ENCODE measurements around the gene AMPD3. TPM values are rescaled to one million over a fixed set of nuclear protein-coding genes. Genes with fewer than 3 reads are reported as not detected.

Gene AMPD3
- total and polyA plus RNA-seq, 10 donors = 9.3 to 54.7 (median 25.2) TPM

GRCh38 chr11:10410844-10411200, 44.2 kb upstream of the AMPD3 start:
- TF ChIP-seq POLR2A (IDR thresholded peaks at IDR 0.05) (no peak), POLR2AphosphoS5 (IDR thresholded peaks at IDR 0.05) (no peak), CTCF (IDR thresholded peaks at IDR 0.05 in 8 of 11, conservative IDR thresholded peaks at IDR 0.05 in 3 of 11) (no peak)
- H3K4me1 ChIP-seq = peaks cover 10 to 58% (median 38%) of the 10 kb centered on the region in 6 donors
- WGBS, 5 donors = 85 to 95% (median 89%) methylated on average over 2 of the region's 2 CpGs

GRCh38 chr11:10412266-10412665, 42.8 kb upstream of the AMPD3 start:
- intact Hi-C loops (cut with DNase I; ENCODE audit: low total_unique reads) = loop anchor here (5.0 kb wide), 1 partner anchor 240 kb away; no protein-coding TSS in a partner anchor

More at GRCh38 chr11:10410844-10411200, 44.2 kb upstream of the AMPD3 start:
- intact Hi-C loops (cut with DNase I; ENCODE audit: low total_unique reads) = loop anchor here (5.0 kb wide), 1 partner anchor 241 kb away; no protein-coding TSS in a partner anchor
- Histone ChIP-seq H3K27ac (no peak overlapping the region), H3K4me3 (no peak overlapping the region), H3K36me3 (no peaks in the 10 kb centered on the region), H3K9me3 (no peaks in the 10 kb centered on the region), H3K27me3 (replicated peaks in 1 of 7) (no peaks in the 10 kb centered on the region)
- DNase-seq = no peak

GRCh38 chr11:10413268-10413667, 41.8 kb upstream of the AMPD3 start:
- DNase-seq = peak; percentile 81
- H3K4me1 ChIP-seq = peaks cover 10 to 41% (median 23%) of the 10 kb centered on the region in 6 donors
- H3K36me3 ChIP-seq = no peaks in the 10 kb centered on the region
- H3K27ac ChIP-seq = peak overlapping the region in 1 of 8 donors; percentile 70
- no peak overlapping the region for H3K4me3 ChIP-seq
- no peaks in the 10 kb centered on the region for H3K9me3 ChIP-seq
- TF ChIP-seq CTCF (IDR thresholded peaks at IDR 0.05 in 8 of 11, conservative IDR thresholded peaks at IDR 0.05 in 3 of 11) (peak in 9 of 11 experiments; percentile 31 to 59 (median 48)), POLR2A (IDR thresholded peaks at IDR 0.05) (no peak), POLR2AphosphoS5 (IDR thresholded peaks at IDR 0.05) (peak in 1 of 3 donors; percentile 38)
- 27 to 52% (median 40%) methylated on average over 6 of the region's 6 CpGs for WGBS, 5 donors
- no peaks in the 10 kb centered on the region for H3K27me3 ChIP-seq (replicated peaks in 1 of 7)
- intact Hi-C loops (cut with DNase I; ENCODE audit: low total_unique reads) = loop anchor here (5.0 kb wide), 1 partner anchor 239 kb away; no protein-coding TSS in a partner anchor

More at GRCh38 chr11:10412266-10412665, 42.8 kb upstream of the AMPD3 start:
- H3K27me3 ChIP-seq (replicated peaks in 1 of 7) = no peaks in the 10 kb centered on the region
- WGBS, 5 donors = 77 to 90% (median 87%) methylated on average over 3 of the region's 3 CpGs
- H3K27ac ChIP-seq = no peak overlapping the region
- no peak for TF ChIP-seq CTCF (IDR thresholded peaks at IDR 0.05 in 8 of 11, conservative IDR thresholded peaks at IDR 0.05 in 3 of 11)
- no peak for TF ChIP-seq POLR2A (IDR thresholded peaks at IDR 0.05)
- TF ChIP-seq POLR2AphosphoS5 (IDR thresholded peaks at IDR 0.05) = no peak
- H3K9me3 ChIP-seq = no peaks in the 10 kb centered on the region
- H3K4me1 ChIP-seq = peaks cover 10 to 43% (median 26%) of the 10 kb centered on the region in 6 donors
- DNase-seq = no peak
- no peak overlapping the region for H3K4me3 ChIP-seq
- no peaks in the 10 kb centered on the region for H3K36me3 ChIP-seq

GRCh38 chr11:10414181-10414580, 40.9 kb upstream of the AMPD3 start:
- WGBS, 5 donors = 19 to 44% (median 25%) methylated on average over 8 of the region's 8 CpGs
- peak overlapping the region in 5 of 8 donors; percentile 12 to 70 (median 50) for H3K27ac ChIP-seq
- TF ChIP-seq CTCF (IDR thresholded peaks at IDR 0.05 in 8 of 11, conservative IDR thresholded peaks at IDR 0.05 in 3 of 11) (no peak), POLR2AphosphoS5 (IDR thresholded peaks at IDR 0.05) (no peak), POLR2A (IDR thresholded peaks at IDR 0.05) (no peak)
- no peaks in the 10 kb centered on the region for H3K9me3 ChIP-seq
- no peaks in the 10 kb centered on the region for H3K36me3 ChIP-seq
- peak overlapping the region in 1 of 8 donors; percentile 4 for H3K4me3 ChIP-seq
- intact Hi-C loops (cut with DNase I; ENCODE audit: low total_unique reads) = loop anchor here (5.0 kb wide), 1 partner anchor 238 kb away; no protein-coding TSS in a partner anchor
- peaks cover 10 to 35% (median 23%) of the 10 kb centered on the region in 6 donors for H3K4me1 ChIP-seq
- H3K27me3 ChIP-seq (replicated peaks in 1 of 7) = no peaks in the 10 kb centered on the region
- no peak for DNase-seq
